HT1080 (cell line): ENCODE data around the gene OR8B4. TPM values are rescaled to one million over a fixed set of nuclear protein-coding genes. Genes with fewer than 3 reads are reported as not detected.
A peak's percentile ranks its signal among the peaks of the same experiment; 100 is the strongest.
"Not testable (repeated sequence)": the region's sequence is repeated elsewhere in the genome, so short reads cannot be mapped to it uniquely, and the experiment has no call there.

Source experiments
- DNase-seq: peaks from one replicate; pipeline ENCODE4 v3.0.0-alpha.2; 2015; ENCODE audit warnings: low read depth
- polyA plus RNA-seq, 2 experiments: library from polyadenylated mRNA; depleted of rRNA; stranded (reverse); fragments of >200 nt; gene quantifications; 2 replicates each; pipeline ENCODE4 v1.2.3, GENCODE V29; 2015
- total RNA-seq: library from RNA; depleted of rRNA; stranded (reverse); fragments of >200 nt; shearing (Covaris generic); gene quantifications from 2 replicates; pipeline ENCODE4 v1.2.3, GENCODE V29; 2014; rRNA removed

Gene OR8B4, protein sequence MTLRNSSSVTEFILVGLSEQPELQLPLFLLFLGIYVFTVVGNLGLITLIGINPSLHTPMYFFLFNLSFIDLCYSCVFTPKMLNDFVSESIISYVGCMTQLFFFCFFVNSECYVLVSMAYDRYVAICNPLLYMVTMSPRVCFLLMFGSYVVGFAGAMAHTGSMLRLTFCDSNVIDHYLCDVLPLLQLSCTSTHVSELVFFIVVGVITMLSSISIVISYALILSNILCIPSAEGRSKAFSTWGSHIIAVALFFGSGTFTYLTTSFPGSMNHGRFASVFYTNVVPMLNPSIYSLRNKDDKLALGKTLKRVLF
- total RNA-seq, result not detected in 2 replicates
- not detected in 2 replicates for polyA plus RNA-seq (2015; cell fraction: cytosol; rRNA removed)
- polyA plus RNA-seq (2015; cell fraction: nucleus; rRNA removed), result not detected in 2 replicates

DNA sequence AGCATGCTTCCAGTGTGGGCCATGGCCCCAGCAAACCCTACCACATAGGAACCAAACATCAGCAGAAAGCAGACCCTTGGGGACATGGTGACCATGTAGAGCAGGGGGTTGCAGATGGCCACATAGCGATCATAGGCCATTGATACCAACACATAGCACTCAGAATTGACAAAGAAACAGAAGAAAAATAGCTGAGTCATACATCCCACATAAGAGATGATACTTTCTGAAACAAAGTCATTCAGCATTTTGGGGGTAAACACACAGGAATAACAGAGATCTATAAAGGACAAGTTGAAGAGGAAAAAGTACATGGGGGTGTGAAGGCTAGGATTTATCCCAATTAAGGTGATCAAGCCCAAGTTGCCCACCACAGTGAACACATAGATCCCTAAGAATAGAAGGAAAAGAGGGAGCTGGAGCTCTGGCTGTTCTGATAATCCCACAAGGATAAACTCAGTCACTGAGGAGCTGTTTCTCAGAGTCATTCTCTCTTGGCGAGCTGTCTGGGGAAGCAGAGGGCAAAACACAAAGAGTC is at the start of gene OR8B4:
OR8B4 (minus strand) TSS at position 488 of the 538 bp plus-strand sequence; CDS start at position 488, 0 bp downstream.
- no peak for DNase-seq

DNA sequence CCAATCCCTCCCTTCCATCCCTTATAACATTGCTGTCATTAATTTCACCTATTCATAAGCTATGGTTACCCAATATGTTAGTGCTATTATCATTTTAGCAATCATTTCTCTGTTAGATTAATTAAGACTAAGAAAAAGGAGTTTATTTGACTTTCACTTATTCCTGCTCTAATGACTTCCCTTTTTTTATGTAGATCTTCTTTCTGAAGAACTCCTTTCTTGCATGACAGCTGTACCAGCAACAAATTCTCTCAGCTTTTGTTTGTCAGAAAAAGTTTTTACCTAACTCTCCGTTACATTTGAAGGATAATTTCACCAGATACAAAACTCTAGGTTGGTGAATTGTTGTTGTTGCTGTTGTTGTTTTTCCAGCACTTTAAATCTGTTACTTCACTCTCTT is 49.4 kb upstream of the OR8B4 start:
- no peak for DNase-seq

DNA sequence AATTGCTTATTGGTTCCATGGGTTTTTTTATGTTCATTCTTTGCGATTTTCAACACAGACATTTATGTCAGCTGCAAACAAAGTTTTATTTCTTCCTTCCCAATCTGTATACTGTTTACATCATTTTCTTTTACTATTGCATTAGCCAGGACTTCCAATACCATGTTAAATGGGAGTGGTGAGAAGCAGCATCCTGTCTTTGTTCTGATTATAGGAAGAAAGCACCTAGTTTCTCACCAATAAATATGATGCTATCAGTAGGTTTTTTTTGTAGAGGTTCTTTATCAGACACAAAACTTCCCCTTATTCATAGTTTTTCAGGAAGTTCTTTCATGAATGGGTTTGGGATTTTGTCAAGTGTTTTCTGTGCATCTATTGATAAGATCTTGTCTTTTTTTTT is 48.8 kb upstream of the OR8B4 start:
- DNase-seq, result no peak

- DNase-seq, result no peak
Observed at GRCh38 chr11:124470561-124471227, 46.0 kb upstream of the OR8B4 start.

DNA sequence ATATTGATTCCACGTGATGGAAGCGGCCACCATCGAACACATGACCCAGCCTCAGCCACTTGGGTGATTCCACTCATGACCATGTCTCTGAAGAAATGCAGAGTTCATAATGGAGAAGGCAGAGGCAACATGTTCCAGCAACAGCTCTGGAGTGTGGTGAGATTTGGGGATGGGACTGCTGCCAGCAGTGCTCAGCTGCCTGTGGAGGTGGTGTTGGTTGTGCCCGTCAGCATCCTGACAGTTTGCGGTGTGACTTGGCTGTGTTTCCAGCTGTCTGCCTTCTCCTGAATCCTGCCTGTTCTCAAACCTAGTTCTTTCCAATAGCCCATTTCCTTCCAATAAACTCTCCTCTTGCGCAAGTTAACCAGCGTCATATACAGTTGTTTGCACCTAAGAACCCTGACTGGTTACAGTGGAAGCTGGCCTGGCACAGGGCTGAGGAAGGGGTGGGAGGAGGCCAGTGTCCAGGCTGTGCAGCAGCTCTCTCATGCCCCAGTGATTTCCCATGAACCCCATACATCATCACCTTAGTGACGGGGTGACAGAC is 42.8 kb upstream of the OR8B4 start:
- DNase-seq, result no peak

DNA sequence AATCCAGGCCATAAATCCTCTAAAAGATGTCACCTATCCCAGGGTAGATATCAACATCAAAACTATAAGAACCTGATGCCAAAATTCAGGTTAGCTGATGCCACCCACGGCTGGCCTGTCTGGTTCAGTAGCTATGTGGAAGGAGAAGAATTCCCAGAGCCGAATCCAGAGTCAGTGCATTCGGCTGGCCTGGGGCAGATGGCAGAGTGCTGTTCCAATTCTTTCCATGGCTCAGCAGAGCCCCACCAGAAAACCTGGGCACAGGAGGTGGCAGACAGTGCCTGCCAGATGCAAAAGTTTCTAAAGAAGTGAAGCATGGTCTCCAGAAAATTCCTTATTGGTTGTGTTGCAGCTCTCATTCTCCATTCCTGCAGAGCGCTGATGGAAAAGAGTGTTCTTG is 40.7 kb upstream of the OR8B4 start:
- no peak for DNase-seq

DNA sequence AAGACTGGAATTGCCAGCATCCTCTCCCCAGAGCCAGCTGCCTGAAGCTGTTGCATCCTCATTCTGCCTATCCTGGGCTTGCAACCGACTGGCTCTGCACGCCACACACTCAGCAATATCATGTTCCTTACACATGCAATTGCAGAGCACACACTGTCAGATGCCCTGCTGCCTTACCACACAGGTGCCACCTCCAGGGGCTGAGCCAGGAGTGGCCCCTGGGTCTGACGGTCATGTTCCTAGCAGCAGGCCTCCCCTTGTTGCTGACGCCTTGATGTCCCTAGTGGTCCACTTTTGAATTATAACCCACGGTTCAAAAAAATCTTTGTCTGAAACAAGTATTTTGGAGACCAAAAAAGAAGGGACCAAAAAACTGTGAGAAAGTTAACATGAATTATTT is 39.3 kb upstream of the OR8B4 start:
- DNase-seq, result no peak

DNA sequence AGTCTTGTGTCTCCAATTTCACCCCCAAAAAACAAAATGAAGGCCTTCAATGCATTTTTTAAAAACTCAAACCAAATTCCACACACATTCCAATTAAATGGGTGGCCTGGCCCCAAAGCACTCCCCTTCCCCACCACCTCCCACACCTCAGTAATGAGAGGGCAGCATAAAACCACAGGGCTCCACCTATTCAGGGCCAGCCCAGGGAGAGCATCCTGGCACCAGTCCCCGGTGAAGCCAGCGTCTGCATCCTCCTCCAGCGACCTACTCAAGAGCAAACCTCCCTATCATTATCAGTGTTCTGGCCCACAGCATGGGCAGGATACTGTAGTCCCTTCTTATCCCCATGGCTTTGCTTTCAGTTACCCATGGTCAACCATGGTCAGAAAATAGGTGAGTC is 38.7 kb upstream of the OR8B4 start:
- no peak for DNase-seq

- no peak for DNase-seq
Observed at GRCh38 chr11:124460459-124460858, 35.8 kb upstream of the OR8B4 start.

DNA sequence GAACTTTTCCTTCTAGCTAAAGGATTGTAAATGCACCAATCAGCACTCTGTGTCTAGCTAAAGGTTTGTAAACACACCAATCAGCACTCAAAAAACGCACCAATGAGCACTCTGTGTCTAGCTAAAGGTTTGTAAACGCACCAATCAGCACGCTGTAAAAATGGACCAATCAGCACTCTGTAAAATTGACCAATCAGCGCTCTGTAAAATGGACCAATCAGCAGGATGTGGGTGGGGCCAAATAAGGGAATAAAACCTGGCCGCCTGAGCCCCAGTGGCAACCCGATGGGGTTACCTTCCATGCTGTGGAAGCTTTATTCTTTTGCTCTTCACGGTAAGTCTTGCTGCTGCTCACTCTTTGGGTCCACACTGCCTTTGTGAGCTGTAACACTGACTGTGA is 34.7 kb upstream of the OR8B4 start:
- not testable (repeated sequence) for DNase-seq

DNA sequence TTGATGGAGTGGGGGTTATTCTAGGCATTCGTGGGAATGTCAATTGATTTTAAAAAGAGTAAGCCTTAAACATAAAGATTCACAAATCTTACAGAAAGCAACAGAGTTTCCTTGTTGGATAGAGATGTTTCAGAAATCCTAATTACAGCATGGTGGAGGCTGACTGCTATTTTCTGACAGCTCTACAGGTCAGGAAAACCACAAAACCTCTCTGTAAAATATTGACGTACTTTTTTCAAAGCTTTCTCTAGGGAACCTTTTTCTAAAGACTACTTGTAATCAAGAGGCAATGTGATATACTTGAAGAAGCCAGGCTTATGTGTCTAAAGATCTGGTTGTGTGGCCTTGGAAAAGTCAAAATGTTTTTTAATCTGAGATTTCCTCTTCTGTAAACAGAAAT is 29.9 kb upstream of the OR8B4 start:
- DNase-seq, result no peak

DNA sequence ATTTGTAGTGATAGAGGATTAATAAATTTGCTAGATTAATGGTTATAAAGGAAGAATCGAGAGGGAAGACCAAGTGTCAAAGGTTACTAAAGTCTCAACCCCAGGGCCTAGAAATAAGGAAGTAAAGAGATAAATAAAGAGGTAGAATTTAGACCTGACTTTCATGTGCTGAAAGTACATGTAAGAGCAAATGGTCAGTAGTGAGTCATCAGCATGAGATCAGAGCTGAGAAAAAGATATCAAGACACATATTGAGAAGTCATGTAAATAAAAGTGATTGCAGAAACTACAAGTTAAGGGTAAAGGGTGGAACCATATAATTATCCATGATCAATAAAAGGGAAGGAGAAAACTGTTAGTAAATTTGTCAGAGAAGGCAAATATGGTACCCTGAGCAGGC is 22.2 kb upstream of the OR8B4 start:
- no peak for DNase-seq

GRCh38 chr11:124445646-124446150 is 21.0 kb upstream of the OR8B4 start, which contains the start of gene OR8B8:
TSS of gene OR8B8 (minus strand) at chr11:124445696. CDS start at chr11:124441085, 4,611 bp downstream.
- no peak for DNase-seq

- DNase-seq, result no peak
Observed at GRCh38 chr11:124442847-124443246, 18.2 kb upstream of the OR8B4 start.

GRCh38 chr11:124442442-124442841 is 17.8 kb upstream of the OR8B4 start:
- no peak for DNase-seq

GRCh38 chr11:124441519-124441918 is 16.8 kb upstream of the OR8B4 start:
- DNase-seq, result no peak

DNA sequence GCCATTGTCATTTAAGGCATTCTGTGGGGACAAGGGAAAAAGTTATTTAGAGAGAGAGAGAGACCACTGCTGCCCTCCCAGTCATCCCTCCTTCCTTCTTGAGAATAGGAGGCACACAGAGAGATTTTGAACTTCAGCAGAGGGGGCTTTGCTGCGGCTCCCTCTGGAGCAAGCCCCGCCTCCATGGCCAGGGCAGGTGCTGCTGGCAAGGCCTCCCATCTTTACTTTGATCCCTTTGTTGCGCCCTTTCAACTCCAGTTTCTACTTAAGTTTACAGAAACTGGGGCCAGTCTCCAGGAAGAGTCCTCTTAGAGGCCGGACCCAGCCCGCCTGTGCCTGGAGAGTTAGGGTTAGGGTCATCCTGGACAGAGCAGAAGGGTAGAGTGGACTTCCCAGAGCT is 16.4 kb upstream of the OR8B4 start:
- no peak for DNase-seq

- DNase-seq, result no peak
Observed at GRCh38 chr11:124440608-124441007, 15.9 kb upstream of the OR8B4 start.

- no peak for DNase-seq
Observed at GRCh38 chr11:124434699-124435098, 10.0 kb upstream of the OR8B4 start.

DNA sequence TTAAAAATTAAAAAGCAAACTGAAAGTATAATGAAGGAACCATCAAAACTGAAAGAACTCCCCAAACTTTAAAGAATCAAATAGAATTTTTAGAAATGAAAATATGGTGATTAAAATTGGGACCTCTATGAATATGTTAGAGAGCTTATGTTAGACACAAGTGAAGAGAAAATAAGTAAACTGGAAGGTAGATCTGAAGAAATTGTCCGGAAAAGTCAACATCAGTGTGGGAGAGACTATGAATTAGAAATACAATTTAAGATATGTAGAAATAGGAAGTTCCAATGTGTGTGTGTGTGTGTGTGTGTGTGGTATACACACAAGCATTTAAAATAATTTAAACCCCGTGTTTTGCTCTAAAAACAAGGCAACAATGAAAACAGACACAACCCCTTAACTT is 4.9 kb upstream of the OR8B4 start:
- DNase-seq, result no peak

DNA sequence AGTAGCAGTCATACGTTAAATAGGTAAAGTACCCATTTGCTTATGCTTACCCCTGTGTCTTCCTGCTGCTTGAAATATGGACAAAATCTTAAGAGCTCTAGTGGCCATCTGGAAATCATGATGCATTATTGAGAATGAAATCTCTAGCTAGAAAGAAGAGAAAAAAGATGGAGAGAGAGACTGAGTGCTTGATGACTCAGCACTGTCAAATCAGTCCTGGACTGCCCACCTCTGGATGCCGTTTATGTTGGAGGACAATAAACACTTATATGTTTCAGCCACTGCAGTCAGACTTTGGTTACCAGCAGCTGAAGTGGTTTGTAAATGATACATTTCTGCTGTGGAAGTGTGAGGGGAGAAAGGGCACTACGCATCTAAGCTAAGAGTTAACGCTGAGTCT is 3.6 kb downstream of the OR8B4 start:
- no peak for DNase-seq

DNA sequence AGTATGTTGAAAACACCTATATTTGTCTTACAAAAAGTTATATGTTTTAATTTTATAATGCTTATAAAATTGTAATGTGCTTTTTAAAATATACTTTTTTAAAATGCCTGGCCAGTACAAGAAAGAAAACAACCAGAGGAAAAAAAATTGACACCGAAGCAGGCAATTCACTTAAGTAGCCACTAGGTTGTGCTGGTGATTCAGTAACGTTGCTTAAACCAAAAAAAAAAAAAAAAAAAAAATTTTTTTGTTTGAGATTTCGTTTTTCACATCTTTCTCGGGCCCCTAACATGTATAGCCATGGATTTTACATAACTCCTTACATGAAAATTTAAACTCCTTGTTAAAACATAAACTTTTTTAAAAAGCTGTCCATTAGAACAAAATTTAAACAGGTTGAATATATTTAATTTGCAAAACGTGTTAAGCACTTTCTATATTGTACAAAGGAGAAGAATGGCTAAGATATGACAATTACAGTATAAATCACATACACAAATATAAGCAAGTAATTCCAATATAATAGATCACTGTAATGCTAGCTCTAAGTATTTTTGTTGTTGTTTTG is 9.2 kb downstream of the OR8B4 start:
- peak; percentile 19 for DNase-seq
